ENCODE measurements around the gene PTPN9.
A peak's percentile ranks its signal among the peaks of the same experiment; 100 is the strongest.

PTPN9 gene

GRCh38 chr15:75578948-75579920 lies at the start of gene PTPN9:
Gene PTPN9, minus strand, starts transcription at chr15:75579315. Its CDS starts 539 bp downstream, at chr15:75578776.
- peak within 1 kb of the TSS; percentile 80 for H3K4me3 ChIP-seq (ENCODE audit: low read length)
- peak; percentile 43 for TF ChIP-seq CTCF (IDR thresholded peaks at IDR 0.05; ENCODE audit: insufficient read depth, low read depth, low read length, missing control alignments)
- peak; percentile 62 for DNase-seq (ENCODE audit: low read depth)

GRCh38 chr15:75625542-75626347 lies 46.6 kb upstream of the PTPN9 start, which contains the start of gene SNUPN:
Gene SNUPN, minus strand, starts transcription at chr15:75625725. Its CDS starts 4,674 bp downstream, at chr15:75621051.
- peak within 1 kb of the TSS; percentile 97 for H3K4me3 ChIP-seq (ENCODE audit: low read length)
- TF ChIP-seq CTCF (IDR thresholded peaks at IDR 0.05; ENCODE audit: insufficient read depth, low read depth, low read length, missing control alignments) = no peak
- peak; percentile 93 for DNase-seq (ENCODE audit: low read depth)

- TF ChIP-seq CTCF (IDR thresholded peaks at IDR 0.05; ENCODE audit: insufficient read depth, low read depth, low read length, missing control alignments) = no peak
- no peak overlapping the region for H3K4me3 ChIP-seq (ENCODE audit: low read length)
- no peak for DNase-seq (ENCODE audit: low read depth)
Observed at GRCh38 chr15:75622505-75622904, 43.4 kb upstream of the PTPN9 start.

GRCh38 chr15:75620841-75621391 lies 41.8 kb upstream of the PTPN9 start:
- TF ChIP-seq CTCF (IDR thresholded peaks at IDR 0.05; ENCODE audit: insufficient read depth, low read depth, low read length, missing control alignments) = peak; percentile 48
- DNase-seq (ENCODE audit: low read depth) = peak; percentile 83
- H3K4me3 ChIP-seq (ENCODE audit: low read length) = no peak overlapping the region

GRCh38 chr15:75620058-75620820 lies 41.1 kb upstream of the PTPN9 start:
- no peak overlapping the region for H3K4me3 ChIP-seq (ENCODE audit: low read length)
- peak; percentile 33 for DNase-seq (ENCODE audit: low read depth)

More at GRCh38 chr15:75620058-75620820, 41.1 kb upstream of the PTPN9 start:
- no peak for TF ChIP-seq CTCF (IDR thresholded peaks at IDR 0.05; ENCODE audit: insufficient read depth, low read depth, low read length, missing control alignments)

Data from epithelial cell of esophagus (primary cell).